ENCODE results near the gene ERGIC3.

Gene ERGIC3

DNA sequence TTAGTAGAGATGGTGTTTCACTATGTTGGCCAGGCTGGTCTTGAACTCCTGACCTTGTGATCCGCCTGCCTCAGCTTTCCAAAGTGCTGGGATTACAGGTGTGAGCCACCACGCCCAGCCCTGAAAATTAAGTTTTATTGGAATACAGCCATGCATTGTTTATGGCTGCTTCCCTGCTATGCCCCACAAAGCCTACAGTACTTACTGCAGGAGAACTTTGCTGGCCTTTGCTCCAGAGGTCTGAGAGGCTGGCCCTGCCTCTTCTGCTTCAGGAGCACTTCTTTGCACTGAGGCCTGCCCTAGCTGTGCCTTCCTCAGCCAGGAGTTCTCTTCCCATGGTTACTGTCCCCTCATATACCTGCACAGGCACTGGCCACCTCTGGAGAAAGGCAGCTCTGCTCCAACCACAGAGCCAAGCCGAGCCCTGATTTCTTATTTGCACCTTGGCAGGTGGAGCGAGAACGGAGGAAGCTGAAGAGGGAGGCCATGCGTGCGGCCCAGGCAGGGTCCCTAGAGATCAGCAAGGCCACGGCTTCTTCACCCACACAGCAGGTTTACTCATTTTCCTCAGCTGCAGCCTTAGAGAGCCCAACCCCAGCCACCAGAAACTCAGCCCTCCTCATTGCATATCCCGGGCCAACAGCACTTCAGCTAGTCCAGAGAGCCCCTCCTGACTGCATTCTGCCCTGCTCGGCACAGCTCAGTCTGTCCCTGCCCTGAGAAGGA lies 33.2 kb upstream of the ERGIC3 start:
- no peak overlapping the region for H3K4me3 ChIP-seq (ENCODE audit: low read depth, low read length)
- H3K18ac ChIP-seq (ENCODE audit: low read length), result no peak overlapping the region
- H3K36me3 ChIP-seq (ENCODE audit: control insufficient read depth in 1 of 2, insufficient read depth in 2 of 2, low read length in 2 of 2), result peaks cover 46 to 49% of the 10 kb centered on the region in 2 experiments
- H4K8ac ChIP-seq (ENCODE audit: low read depth, low read length), result no peak overlapping the region
- H2BK120ac ChIP-seq (ENCODE audit: insufficient read depth, low read length, poor library complexity), result no peak overlapping the region
- no peak overlapping the region for H2BK5ac ChIP-seq (ENCODE audit: low read depth, low read length, poor library complexity)
- no peaks in the 10 kb centered on the region for H3K9me3 ChIP-seq (ENCODE audit: insufficient read depth, low read depth, low read length)
- no peak overlapping the region for H3K23ac ChIP-seq (ENCODE audit: low read length)
- no peak overlapping the region for H3K4me2 ChIP-seq (ENCODE audit: low read length)
- no peak overlapping the region for H4K91ac ChIP-seq (ENCODE audit: low read depth, low read length)
- no peak overlapping the region for H3K4ac ChIP-seq (ENCODE audit: low read depth, low read length)
- no peak overlapping the region for H2AFZ ChIP-seq (ENCODE audit: insufficient read depth, low read length, poor library complexity)
- H3K9ac ChIP-seq (ENCODE audit: low read length), result no peak overlapping the region
- no peak overlapping the region for H2AK5ac ChIP-seq (ENCODE audit: low read length)
- no peaks in the 10 kb centered on the region for H3K4me1 ChIP-seq (ENCODE audit: control insufficient read depth in 1 of 2, insufficient read depth in 2 of 2, low read length in 2 of 2)
- H2BK12ac ChIP-seq (ENCODE audit: low read length), result no peak overlapping the region
- H4K12ac ChIP-seq (ENCODE audit: low read depth, low read length), result no peak overlapping the region
- no peaks in the 10 kb centered on the region for H3K79me2 ChIP-seq (ENCODE audit: control insufficient read depth, insufficient read depth, low read length, poor library complexity)
- H3K27ac ChIP-seq (ENCODE audit: low read depth, low read length), result no peak overlapping the region
- no peak for DNase-seq
- no peak overlapping the region for H3K14ac ChIP-seq (ENCODE audit: low read length)
- no peaks in the 10 kb centered on the region for H3K27me3 ChIP-seq (ENCODE audit: insufficient read depth, low read length)
- WGBS (ENCODE audit: extremely low coverage, insufficient coverage, insufficient read length), result no CpG with 5 or more reads among the region's 10 CpGs
- no peaks in the 10 kb centered on the region for H3K79me1 ChIP-seq (ENCODE audit: low read length)

DNA sequence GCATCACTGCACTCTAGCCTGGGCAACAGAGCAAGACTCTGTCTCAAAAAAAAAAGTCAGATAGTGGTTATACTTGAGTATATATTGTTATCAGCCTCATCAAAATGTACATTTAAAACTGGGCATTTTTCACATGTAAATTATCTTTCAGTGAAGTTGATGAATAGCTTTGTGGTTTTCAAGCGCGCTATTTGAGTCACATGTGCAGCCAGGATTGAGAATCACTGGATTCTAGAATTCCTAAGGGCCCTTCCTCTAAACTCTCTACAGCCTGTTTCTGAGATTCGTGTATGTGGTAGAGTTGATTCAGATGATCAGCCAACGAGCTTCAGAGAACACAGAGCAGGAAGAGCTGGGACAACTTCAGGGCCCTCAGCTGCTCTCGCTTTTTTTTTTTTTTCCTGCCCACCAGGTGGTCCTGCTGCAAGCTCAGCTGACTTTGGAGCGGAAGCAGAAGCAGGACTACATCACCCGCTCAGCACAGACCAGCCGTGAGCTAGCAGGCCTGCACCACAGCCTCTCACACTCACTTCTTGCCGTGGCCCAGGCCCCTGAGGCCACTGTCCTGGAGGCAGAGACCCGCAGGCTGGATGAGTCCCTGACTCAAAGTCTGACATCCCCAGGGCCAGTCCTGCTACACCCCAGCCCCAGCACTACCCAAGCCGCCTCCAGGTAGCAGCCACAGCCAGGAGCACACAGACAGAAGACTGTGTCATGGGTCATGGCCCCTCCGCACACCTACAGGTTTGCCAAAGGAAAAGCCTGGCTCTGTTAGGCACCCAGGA lies 30.7 kb upstream of the ERGIC3 start:
- H3K9ac ChIP-seq (ENCODE audit: low read length), result no peak overlapping the region
- no peak overlapping the region for H2AK5ac ChIP-seq (ENCODE audit: low read length)
- no peak overlapping the region for H2BK120ac ChIP-seq (ENCODE audit: insufficient read depth, low read length, poor library complexity)
- H4K8ac ChIP-seq (ENCODE audit: low read depth, low read length), result no peak overlapping the region
- H2BK12ac ChIP-seq (ENCODE audit: low read length), result no peak overlapping the region
- no peak overlapping the region for H3K18ac ChIP-seq (ENCODE audit: low read length)
- peaks cover 7 to 10% of the 10 kb centered on the region in 2 experiments for H3K4me1 ChIP-seq (ENCODE audit: control insufficient read depth in 1 of 2, insufficient read depth in 2 of 2, low read length in 2 of 2)
- H3K14ac ChIP-seq (ENCODE audit: low read length), result no peak overlapping the region
- no peak overlapping the region for H3K27ac ChIP-seq (ENCODE audit: low read depth, low read length)
- H3K4me2 ChIP-seq (ENCODE audit: low read length), result no peak overlapping the region
- H3K79me1 ChIP-seq (ENCODE audit: low read length), result peaks cover 4% of the 10 kb centered on the region
- H3K4ac ChIP-seq (ENCODE audit: low read depth, low read length), result no peak overlapping the region
- H3K27me3 ChIP-seq (ENCODE audit: insufficient read depth, low read length), result no peaks in the 10 kb centered on the region
- peak; percentile 74 to 78 for DNase-seq
- H3K36me3 ChIP-seq (ENCODE audit: control insufficient read depth in 1 of 2, insufficient read depth in 2 of 2, low read length in 2 of 2), result peaks cover 35% of the 10 kb centered on the region in 2 experiments
- H2BK5ac ChIP-seq (ENCODE audit: low read depth, low read length, poor library complexity), result no peak overlapping the region
- no peaks in the 10 kb centered on the region for H3K79me2 ChIP-seq (ENCODE audit: control insufficient read depth, insufficient read depth, low read length, poor library complexity)
- H3K23ac ChIP-seq (ENCODE audit: low read length), result no peak overlapping the region
- H3K4me3 ChIP-seq (ENCODE audit: low read depth, low read length), result no peak overlapping the region
- H2AFZ ChIP-seq (ENCODE audit: insufficient read depth, low read length, poor library complexity), result no peak overlapping the region
- no peak overlapping the region for H4K12ac ChIP-seq (ENCODE audit: low read depth, low read length)
- WGBS (ENCODE audit: extremely low coverage, insufficient coverage, insufficient read length), result no CpG with 5 or more reads among the region's 12 CpGs
- no peak overlapping the region for H4K91ac ChIP-seq (ENCODE audit: low read depth, low read length)
- no peaks in the 10 kb centered on the region for H3K9me3 ChIP-seq (ENCODE audit: insufficient read depth, low read depth, low read length)

DNA sequence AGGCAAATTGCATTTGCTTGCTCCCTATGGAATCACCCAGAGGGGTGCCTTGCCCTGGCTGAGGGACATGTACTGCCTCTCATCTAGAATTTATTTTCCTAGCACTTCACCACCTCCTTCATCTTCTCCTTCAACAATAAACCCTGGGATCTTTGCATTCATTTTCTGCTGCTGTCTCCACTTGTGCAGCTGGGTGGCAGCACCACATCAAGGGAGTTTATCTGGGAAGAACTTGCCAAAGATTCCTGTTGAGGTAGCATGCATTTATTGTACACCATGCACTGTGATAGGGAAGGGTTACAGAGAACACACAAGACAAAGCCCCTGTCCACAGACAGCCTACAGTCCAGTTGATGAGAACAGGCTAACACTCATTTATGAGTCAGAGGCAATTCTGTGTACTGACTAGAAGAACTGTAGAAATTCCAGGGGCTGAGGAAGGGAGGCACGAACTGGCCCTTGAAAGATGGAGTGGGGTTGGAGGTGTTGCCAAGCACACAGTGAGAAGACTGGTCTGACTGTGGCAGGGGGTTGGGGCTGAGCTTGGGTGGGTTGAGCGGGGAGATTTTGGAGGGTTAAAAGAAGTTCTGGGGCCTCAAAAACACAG lies 30.0 kb upstream of the ERGIC3 start:
- no peak overlapping the region for H3K4me3 ChIP-seq (ENCODE audit: low read depth, low read length)
- peaks cover 4% of the 10 kb centered on the region for H3K79me1 ChIP-seq (ENCODE audit: low read length)
- H3K4ac ChIP-seq (ENCODE audit: low read depth, low read length), result no peak overlapping the region
- no peak overlapping the region for H2BK120ac ChIP-seq (ENCODE audit: insufficient read depth, low read length, poor library complexity)
- H3K4me1 ChIP-seq (ENCODE audit: control insufficient read depth in 1 of 2, insufficient read depth in 2 of 2, low read length in 2 of 2), result peaks cover 12 to 15% of the 10 kb centered on the region in 2 experiments
- H3K14ac ChIP-seq (ENCODE audit: low read length), result no peak overlapping the region
- no peak overlapping the region for H3K9ac ChIP-seq (ENCODE audit: low read length)
- no peak overlapping the region for H4K91ac ChIP-seq (ENCODE audit: low read depth, low read length)
- H3K27me3 ChIP-seq (ENCODE audit: insufficient read depth, low read length), result no peaks in the 10 kb centered on the region
- H4K8ac ChIP-seq (ENCODE audit: low read depth, low read length), result no peak overlapping the region
- H3K36me3 ChIP-seq (ENCODE audit: control insufficient read depth in 1 of 2, insufficient read depth in 2 of 2, low read length in 2 of 2), result peaks cover 35% of the 10 kb centered on the region in 2 experiments
- no peak overlapping the region for H2BK12ac ChIP-seq (ENCODE audit: low read length)
- H3K18ac ChIP-seq (ENCODE audit: low read length), result no peak overlapping the region
- H3K27ac ChIP-seq (ENCODE audit: low read depth, low read length), result no peak overlapping the region
- no CpG with 5 or more reads among the region's 2 CpGs for WGBS (ENCODE audit: extremely low coverage, insufficient coverage, insufficient read length)
- no peak overlapping the region for H3K23ac ChIP-seq (ENCODE audit: low read length)
- no peaks in the 10 kb centered on the region for H3K9me3 ChIP-seq (ENCODE audit: insufficient read depth, low read depth, low read length)
- H3K79me2 ChIP-seq (ENCODE audit: control insufficient read depth, insufficient read depth, low read length, poor library complexity), result no peaks in the 10 kb centered on the region
- H2BK5ac ChIP-seq (ENCODE audit: low read depth, low read length, poor library complexity), result no peak overlapping the region
- H2AK5ac ChIP-seq (ENCODE audit: low read length), result no peak overlapping the region
- DNase-seq, result peak; percentile 31 to 63
- H2AFZ ChIP-seq (ENCODE audit: insufficient read depth, low read length, poor library complexity), result no peak overlapping the region
- no peak overlapping the region for H4K12ac ChIP-seq (ENCODE audit: low read depth, low read length)
- H3K4me2 ChIP-seq (ENCODE audit: low read length), result no peak overlapping the region

DNA sequence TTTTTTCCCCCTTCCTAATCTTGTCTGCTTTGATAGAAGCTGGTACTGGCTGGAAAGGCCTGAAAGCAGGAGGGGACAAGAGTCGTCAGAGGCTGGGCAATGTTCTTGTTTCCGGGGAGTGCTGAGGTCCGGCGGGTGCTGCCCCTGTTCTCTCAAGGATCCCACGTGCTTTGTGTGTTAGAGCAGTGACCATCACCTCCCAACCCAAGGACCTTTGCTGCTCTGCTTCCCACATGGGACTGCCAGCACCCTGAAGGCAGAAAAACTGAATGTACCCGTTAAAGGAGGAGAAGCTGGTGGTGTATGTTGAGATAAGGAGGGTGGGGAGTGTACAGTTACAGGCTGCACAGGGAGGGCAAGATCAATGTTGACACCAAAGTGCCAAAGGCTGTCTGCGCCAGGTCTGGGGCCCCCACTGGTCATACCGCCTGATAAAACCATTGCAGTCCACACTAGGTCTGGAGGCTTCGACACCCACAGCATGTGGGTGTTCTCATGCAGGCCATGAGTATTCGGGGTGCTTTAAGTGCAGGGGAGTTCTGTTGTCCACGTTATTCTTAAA lies 27.4 kb upstream of the ERGIC3 start:
- H3K9ac ChIP-seq (ENCODE audit: low read length), result no peak overlapping the region
- H4K12ac ChIP-seq (ENCODE audit: low read depth, low read length), result no peak overlapping the region
- H2BK5ac ChIP-seq (ENCODE audit: low read depth, low read length, poor library complexity), result no peak overlapping the region
- H3K4me1 ChIP-seq (ENCODE audit: control insufficient read depth in 1 of 2, insufficient read depth in 2 of 2, low read length in 2 of 2), result peaks cover 13 to 15% of the 10 kb centered on the region in 2 experiments
- H3K23ac ChIP-seq (ENCODE audit: low read length), result no peak overlapping the region
- no peak overlapping the region for H3K4me3 ChIP-seq (ENCODE audit: low read depth, low read length)
- no peak overlapping the region for H4K91ac ChIP-seq (ENCODE audit: low read depth, low read length)
- no peak overlapping the region for H3K18ac ChIP-seq (ENCODE audit: low read length)
- no peak overlapping the region for H3K27ac ChIP-seq (ENCODE audit: low read depth, low read length)
- no peak overlapping the region for H2AFZ ChIP-seq (ENCODE audit: insufficient read depth, low read length, poor library complexity)
- no peaks in the 10 kb centered on the region for H3K9me3 ChIP-seq (ENCODE audit: insufficient read depth, low read depth, low read length)
- no peak overlapping the region for H3K14ac ChIP-seq (ENCODE audit: low read length)
- no peaks in the 10 kb centered on the region for H3K27me3 ChIP-seq (ENCODE audit: insufficient read depth, low read length)
- no peak overlapping the region for H2BK120ac ChIP-seq (ENCODE audit: insufficient read depth, low read length, poor library complexity)
- H2AK5ac ChIP-seq (ENCODE audit: low read length), result no peak overlapping the region
- peaks cover 19 to 20% of the 10 kb centered on the region in 2 experiments for H3K36me3 ChIP-seq (ENCODE audit: control insufficient read depth in 1 of 2, insufficient read depth in 2 of 2, low read length in 2 of 2)
- H3K4ac ChIP-seq (ENCODE audit: low read depth, low read length), result no peak overlapping the region
- WGBS (ENCODE audit: extremely low coverage, insufficient coverage, insufficient read length), result no CpG with 5 or more reads among the region's 11 CpGs
- no peak for DNase-seq
- H3K79me1 ChIP-seq (ENCODE audit: low read length), result peaks cover 4% of the 10 kb centered on the region
- H2BK12ac ChIP-seq (ENCODE audit: low read length), result no peak overlapping the region
- H3K79me2 ChIP-seq (ENCODE audit: control insufficient read depth, insufficient read depth, low read length, poor library complexity), result no peaks in the 10 kb centered on the region
- no peak overlapping the region for H4K8ac ChIP-seq (ENCODE audit: low read depth, low read length)
- no peak overlapping the region for H3K4me2 ChIP-seq (ENCODE audit: low read length)
